Keratinocyte (primary cell): ENCODE results near the gene TPBGL.

Experiments
- CTCF ChIP-seq, 3 experiments: IDR thresholded peaks in 1 of 3; conservative IDR thresholded peaks in 1 of 3; optimal IDR thresholded peaks in 1 of 3; 2 replicates in 2 of 3; 3 replicates in 1 of 3; pipeline versions ENCODE3 to v1.5.1; 2011; ENCODE audit warnings: low read length in 3 of 3, mild to moderate bottlenecking in 3 of 3, moderate library complexity in 2 of 3, control low read depth in 1 of 3, inconsistent platforms in 1 of 3; ENCODE audit not compliant: insufficient read depth in 2 of 3; ENCODE audit errors: extremely low read depth in 1 of 3
- EZH2 ChIP-seq: IDR thresholded peaks from one replicate; pipeline ENCODE4 v1.6.1; 2012; ENCODE audit warnings: inconsistent platforms, mild to moderate bottlenecking, low read length, moderate library complexity

GRCh38 chr11:75283391-75283931, 42.9 kb downstream of the TPBGL start:
- TF ChIP-seq CTCF (optimal IDR thresholded peaks at IDR 0.05 in 1 of 3, IDR thresholded peaks at IDR 0.05 in 1 of 3, conservative IDR thresholded peaks at IDR 0.05 in 1 of 3; ENCODE audit: extremely low read depth in 1 of 3, insufficient read depth in 2 of 3, low read length in 3 of 3): no peak
- no peak for TF ChIP-seq EZH2
